Activated T-cell treated with anti-CD3 and anti-CD28 coated beads for 48 hours (primary cell): Measurements from ENCODE around the gene MMP24OS.

Experiments
- DNase-seq: peaks from one replicate; pipeline ENCODE4 v3.0.0-alpha.2; 2020; ENCODE audit warnings: low read depth

The MMP24OS gene

DNA sequence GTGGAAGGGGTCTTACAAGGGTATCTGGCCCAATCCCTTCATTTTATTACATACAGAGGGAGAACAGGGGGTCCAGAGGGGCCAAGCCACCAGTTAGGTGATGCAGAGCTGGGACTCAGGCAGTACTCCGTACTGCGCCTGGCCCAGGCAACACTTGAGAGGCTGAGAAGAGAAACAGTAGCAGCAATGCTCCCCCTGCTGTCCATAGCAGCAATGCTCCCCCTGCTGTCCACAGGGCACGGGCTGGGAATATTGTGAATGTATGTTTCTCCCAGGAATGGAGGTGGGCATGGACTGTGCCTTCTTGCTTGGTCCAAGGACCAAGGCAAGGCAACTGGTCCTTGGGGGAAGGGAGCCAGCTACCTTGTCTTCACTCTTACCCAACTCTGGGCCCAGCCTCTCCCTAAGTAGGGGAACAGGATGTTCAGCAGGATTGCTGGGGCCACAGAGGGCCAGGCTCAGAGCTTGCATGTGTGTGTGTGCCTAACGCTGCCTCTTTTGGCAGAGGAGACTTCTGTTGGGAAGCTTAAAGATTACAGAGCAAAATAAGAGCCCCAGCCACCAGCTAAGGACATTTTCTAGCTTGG, 29.1 kb upstream of the MMP24OS start:
- peak; percentile 22 for DNase-seq

DNA sequence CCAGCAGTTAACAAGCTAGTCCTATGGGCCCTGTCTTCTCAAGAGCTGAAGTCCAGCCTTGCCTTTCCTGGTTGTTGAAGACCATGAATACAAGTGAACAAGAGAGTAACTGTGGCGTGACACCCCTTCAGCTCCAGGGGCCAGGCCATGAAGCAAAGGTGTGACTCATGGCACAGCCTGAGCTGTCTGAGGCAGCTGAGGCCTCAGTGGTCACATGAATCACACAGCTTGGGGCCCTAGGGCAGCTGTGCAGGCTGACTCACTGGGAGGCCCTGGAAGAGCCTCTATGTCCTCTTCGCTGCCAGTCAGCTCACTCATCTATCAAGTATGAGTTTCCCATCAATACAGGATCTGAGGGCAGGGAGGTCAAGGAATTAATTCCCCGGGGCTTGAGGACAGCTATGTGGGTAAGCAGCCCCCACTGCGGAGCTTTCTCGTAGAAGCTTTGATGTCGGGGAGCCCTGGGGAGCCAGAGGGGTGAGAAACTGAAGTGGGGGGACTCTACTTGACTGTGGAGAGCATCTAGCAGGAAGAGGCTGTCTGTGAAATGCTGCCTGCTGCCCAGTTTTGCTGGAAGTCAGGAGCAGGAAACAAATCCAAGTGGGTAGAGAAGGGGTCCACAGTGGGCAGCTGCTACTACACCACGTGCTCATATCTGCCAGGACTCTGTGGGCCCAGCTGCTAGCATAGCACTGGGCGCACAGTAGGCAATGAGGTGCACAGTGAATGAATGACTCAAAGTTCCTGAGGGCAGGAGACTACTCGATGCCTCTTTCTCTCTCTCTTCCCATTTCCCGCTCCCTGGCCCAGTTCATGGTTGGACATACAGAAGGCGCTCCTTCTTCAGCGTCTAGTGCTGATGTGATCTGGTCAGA, 28.0 kb upstream of the MMP24OS start:
- DNase-seq: peak; percentile 80

DNA sequence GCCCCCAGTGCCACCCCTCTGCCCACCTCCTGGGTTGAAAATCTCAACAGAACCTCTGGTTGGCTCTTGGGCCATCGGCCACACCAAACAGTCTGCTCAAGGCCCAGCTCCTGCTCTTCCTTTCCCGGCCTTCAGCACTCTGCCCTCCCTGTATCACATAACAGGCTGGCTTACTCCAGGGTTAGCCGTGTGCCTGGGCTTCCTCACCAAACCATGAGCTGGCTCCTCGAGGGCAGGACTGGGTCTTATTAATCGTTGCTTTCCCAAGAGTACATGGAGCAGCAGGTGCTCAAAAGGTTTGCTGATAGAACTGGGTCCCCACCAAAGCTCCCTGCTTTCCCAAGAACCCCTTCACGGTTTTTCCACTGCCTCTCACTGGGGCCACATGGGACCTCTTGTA, 27.0 kb upstream of the MMP24OS start:
- DNase-seq: no peak

DNA sequence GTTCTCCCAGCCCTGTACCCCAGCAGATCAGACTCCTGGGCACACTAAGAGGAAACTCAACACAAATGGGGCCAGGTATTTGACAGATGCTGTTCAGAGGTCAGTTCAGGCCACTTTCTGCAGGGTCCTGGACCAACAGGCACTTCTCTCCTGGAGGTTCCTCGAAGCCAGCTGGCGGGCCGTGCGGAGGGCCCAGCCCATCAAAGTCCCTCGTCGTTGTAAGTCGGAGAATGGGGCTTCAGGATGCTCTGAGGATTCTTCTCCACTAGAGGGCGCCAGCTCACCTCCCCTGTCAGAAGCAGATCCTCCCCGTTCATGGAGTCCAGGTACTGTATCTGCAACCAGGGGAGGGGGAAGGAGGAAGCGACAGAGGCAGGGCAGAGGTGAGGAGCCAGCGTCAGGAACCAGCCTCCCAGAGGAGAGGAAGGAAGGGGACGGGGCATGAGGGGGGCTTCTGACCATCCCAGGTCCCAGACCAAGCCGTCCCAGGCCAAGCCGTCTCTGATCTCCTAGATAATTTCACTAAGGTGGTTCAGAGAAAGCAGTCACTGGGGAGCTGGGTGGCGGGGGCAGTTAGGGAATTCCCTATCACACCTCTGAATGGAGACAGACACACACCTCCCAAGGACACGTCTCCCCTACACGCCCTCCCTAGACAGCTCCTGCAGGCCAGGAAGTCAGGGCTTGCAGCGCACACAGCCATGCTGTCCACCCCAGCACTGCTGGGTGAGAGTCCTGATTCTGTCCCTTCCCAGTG, 26.0 kb upstream of the MMP24OS start:
- peak; percentile 73 for DNase-seq

DNA sequence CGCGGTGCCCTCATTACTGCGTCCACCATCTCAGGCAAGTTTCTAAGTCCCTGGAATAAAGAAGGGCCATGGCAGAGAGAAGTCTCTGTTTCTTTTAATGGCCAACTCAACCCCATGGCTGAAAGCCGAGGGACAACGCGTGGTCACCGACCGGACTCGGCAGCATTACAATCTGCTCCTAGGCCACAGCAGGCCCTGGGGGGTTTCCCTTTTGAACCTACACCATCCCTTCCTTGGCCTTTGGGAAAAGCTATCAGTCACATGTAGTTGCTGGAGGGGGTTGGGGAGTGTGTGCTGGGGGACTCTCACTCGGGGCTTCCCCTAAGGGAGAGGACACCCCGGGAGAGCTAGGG, 25.4 kb upstream of the MMP24OS start:
- no peak for DNase-seq

DNA sequence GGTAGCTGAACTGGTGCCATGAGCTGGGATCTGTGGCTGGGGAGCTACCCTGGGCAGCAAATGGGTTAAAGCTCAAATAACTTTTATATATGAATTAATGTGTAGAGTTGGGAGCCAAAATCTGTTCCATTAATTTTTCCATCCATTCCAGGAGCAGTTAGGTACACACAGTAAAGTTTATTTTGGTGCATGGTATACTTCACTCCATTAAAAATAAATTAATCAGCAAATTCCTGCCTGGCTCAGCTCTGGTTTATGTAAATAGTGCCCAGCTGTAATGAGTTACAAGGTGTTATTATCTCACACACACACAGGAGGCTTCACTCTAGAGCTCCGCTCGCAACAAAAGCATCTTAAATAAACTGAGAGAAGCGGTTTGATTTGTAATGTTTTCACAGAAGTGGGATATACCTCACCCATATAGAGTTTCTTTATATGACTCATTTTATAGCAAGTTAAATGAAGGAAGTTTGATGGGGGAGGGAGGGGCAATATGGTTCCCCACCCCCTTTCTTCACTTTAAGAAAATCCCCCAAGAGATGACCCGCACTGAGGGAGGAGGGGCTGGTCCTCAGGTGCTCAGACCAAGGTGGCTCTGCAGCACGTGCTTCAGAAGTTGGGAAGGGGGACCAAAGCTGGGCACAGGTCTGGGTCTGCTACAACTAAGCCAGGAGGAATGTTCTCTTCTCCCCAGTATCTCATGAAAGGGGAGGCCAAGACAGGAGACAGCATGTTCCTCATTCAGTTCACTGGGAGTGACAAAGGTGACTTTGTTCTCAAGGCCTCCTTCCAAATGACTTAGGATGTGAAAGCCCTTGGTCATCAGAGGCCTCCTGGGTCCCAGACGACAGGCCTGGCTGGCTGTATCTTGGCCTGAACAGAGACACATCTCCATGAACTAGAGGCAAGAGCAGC, 24.8 kb upstream of the MMP24OS start:
- DNase-seq: no peak

DNA sequence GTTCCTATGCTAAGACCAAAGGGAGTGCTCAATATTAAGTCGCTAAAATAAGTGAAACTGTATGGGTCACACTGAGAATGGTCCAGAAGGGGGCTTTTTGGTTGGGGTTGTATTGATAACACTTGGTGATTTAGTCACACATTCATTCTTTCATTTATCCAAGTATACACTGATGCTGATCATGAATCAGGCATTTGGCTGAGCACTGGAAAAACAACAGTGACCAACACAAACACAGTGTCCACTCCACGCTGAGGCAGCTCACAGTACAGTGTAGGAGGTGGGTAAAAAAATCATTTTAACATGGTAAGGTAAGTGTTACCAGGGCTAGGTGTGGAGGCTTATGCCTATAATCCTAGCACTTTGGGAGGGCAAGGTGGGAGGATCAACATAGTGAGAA, 23.5 kb upstream of the MMP24OS start:
- DNase-seq: no peak

DNA sequence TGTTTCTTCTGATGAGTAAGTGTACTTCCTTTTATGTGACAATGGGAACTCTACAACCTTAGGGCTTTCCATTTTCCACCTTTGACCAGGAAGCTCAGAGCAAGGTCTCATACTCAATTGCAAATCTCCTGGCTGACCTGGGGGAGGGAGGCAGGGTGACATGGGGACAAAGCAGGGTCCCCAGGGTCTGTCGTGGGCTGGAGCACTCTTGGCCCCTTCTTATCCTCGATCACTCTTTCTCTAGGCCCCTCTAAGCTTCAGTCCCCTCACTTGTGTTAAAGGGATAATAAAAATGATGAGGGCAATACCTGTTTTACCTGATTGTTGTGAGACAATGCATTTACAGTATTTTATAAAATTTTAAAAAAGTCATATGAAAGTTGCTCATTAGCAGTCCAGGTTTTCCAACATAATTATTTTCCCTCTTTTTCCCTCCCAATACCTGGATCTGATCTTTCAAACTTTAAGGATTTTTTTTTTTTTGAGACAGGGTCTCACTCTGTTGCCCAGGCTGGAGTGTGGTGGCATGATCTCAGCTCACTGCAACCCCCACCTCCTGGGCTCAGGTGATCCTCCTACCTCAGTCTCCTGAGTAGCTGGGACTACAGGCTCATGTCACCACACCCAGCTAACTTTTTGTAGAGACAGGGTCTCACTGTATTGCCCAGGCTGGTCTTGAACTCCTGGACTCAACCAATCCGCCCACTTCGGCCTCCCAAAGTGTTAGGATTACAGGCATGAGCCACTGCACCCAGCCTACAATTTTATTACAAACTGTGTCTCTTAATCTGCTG, 22.7 kb upstream of the MMP24OS start:
- DNase-seq: no peak

DNA sequence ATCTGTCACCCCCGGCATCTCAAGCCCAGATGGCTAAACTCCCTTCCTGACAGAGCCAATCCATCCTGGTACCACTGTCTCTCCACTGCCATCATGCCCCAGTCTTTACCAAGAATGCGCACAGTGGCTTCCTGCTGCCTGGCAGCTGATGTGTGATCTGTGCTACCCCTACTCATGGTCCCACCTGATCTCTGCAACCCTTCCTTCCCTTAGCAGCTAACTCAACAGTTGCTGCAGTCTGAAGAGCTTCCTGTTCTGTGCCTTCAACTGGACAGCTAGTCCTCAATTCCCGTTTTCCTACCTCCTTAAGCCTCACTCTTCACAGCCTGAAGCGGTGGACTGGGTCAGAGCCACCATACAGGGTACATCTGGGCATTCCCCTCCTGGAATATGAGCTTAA, 21.9 kb upstream of the MMP24OS start:
- no peak for DNase-seq

DNA sequence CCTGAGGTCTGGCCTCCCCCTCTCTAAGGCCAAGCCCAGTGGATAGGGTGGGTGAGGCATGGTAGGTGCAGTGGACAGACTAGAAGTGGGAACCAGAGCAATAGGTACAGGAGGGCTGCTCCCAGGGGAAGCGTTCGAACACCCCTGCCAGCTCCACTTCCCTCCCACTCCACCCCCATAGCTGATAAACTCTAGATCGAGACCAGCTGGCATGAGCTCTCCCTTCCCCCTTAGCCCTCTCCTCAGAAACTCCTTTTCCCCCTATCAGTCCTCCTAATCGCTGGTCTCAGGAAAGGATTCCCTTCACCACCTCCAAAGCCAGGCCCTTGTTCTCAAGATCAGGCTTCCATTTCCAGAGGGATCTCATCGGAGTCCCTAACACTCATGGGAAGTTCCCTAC, 20.3 kb upstream of the MMP24OS start:
- DNase-seq: no peak

DNA sequence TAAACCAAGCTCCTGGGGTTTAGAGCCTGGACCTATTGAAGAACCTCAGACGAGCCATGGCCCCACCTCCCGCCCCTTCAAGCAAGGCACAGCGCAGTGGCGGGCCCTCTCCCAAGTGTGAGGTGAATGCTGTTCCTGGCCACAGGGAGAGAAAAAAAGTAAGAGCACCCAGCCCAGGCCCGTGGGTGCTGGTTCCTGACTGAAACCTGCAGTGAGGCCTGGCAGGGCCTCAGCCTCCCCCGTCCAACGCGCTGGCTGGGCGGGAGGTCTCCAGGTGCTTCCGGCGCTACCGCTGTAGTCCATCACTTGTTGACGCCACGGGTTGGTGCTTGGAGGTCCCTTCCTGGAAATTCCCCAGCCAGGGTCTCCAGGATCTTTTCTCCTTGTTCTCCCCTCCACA, 19.8 kb upstream of the MMP24OS start:
- no peak for DNase-seq

DNA sequence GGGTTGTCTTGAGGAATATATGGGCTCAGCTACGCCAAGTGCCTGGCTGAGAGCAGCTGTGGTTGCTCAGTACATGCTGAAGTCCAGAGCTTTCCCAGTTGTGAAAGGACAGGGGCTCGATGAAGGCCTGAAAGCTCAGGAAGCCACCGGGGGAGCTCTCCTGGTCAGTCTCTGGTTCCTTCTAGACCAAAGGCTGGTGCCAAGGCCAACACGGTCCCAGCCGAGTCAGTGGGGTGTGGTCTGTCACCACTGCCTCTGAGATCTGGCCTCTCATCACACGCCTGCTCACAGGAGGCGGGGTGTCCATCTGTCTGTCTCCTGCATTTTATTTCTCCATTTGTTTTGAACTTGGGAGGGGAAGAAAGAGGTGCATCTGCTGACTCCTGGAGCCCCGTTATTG, 19.2 kb upstream of the MMP24OS start:
- DNase-seq: no peak

DNA sequence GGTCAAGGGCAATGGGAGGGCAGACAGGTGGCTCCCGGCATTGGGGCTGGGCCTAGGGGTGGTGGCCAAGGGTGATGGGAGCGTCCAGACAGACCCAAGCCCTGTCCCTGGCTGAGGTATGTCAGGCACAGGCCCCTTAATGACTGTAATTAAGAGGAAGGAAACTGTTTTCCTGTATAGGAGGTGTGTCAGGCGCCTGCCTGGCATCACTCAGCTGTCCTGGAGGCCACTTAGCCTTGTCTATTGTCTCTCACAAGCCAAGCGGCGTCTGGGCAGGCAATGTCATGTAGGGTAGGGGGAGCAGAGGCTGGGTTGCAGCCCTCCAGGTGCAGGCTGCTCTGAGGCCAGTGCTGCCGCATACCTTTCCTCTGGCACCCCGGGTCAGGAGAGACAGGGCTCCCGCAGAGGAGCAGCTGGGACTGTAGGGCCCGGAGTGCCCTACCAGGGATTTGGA, 18.2 kb upstream of the MMP24OS start:
- no peak for DNase-seq

DNA sequence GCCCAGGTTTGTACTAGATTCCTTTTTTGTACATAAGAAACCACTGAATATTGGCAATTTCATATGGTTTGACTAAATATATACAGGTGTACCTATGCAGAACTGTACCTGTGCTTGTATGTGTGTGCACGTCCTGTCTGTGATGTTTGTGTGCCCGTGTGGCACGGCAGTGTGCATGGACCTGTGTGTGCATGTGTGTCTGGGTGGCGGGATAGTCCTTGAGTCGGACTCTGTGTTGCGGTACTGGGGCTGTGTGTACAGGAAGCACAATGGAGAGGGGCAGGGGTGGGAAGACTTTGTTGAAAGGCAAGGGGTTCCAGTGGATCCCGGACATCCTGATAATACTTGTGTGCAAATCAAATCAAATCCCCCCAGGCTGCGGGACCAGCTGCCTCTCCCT, 17.8 kb upstream of the MMP24OS start:
- no peak for DNase-seq

DNA sequence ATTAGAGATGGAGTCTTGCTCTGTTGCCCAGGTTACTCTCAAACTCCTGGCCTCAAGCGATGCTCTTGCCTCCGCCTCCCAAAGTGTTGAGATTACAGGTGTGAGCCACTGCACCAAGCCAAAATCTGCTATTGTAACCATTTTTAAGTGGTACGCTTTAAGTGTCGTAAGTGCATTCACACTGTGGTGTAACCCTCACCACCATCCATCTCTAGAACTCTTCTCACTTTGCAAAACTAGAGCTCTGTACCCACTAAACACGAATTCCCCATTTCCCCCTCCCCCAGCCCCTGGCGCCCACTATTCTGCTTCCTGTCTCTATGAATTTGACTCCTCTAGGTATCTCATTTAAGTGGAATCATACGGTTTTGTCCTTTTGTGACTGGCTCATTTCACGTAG, 17.1 kb upstream of the MMP24OS start:
- DNase-seq: no peak

DNA sequence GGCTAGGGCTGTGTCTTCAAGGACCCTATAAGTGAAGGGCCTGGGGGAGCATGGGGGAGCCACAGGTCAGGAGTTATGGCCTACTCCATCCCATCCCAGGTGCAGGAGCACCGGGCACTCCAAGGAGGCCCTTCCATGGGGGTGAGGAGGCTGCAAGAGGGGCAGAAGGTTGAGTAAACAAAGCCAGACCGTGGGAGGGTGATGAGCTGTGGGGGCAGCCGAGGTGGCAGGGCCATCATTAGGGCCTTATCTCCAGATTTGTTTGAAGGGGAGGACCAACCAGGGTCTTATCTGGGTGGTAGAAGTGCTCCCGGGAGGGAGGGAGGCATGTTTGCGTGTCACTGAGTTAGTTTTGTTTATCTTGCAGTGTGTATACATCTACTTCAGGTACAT, 16.4 kb upstream of the MMP24OS start:
- DNase-seq: no peak

DNA sequence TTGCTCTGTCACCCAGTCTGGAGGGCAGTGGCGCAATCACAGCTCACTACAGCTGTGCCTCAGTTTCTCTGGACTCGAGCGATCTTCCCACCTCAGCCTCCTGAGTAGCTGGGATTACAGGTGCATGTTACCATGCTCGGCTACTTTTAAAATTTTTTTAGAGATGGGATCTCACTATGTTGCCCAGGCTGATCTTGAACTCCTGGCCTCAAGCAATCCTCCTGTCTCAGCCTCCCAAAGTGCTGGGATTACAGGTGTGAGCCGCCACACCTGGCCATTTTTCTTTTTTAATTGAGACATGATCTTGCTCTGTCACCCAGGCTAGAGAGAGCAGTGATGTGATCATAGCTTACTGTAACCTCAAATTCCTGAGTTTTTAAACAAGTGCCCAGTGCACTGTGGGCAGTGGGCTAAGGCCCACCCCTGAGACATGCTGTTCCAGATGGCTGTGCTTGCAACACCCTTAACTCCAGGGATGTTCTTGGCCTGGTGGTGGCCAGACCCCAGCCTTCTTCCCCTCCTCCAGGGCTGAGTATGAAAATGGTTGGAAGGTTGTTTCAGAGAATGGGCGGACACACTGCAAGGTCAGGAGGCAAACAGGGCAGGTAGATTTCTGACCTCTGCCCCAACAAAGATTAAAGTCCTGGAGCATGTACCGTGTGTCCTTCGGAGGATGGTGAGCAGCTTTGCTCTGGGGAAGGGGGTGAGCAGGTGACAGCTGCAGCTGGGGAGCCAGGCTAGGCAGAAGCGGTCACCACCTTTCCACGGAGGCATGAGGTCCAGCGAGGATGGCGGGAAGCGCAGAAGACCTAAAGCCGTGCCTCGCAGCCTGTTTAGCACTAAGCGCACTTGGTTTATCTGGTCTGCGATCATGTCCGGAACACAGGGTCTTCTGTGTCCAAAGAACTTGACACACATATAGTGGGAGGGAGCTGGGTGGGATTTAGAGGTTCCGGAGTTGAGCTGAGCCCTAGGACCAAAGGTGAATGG, 15.7 kb upstream of the MMP24OS start:
- DNase-seq: no peak

DNA sequence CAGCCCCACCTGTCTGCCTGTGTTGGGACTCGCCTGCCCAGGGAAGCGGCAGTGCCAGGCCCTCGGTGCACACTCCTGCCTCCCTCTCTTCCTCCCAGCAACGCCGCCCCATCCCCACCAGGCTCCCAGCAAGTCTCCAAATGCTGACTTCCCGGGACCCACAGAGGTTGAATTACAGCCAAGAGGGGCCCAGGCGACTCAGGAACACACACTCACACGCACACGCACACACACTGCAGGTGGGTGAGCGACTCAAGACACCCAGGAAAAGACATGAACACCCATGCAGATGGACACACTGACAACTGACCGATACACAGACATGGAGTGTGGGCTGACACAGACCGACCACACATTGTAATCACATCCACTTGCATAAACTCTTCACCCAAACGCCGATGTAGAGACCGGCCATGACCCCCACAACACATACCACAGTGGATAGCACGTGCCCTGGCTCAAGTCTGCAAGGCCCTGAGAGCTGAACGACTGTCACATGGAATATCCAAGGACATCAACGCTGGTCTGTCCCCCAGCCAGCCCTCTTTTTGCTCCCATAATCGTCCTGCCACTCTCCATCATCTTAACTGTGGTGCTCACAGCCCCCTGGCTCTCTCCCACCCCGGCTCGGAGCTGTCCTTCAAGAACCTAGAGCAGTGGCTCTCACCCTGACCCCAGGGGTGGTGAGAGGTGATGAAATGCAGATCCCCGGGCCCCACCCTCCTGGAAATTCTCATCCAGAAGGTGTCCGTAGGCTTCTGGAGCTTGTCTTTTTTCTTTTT, 14.8 kb upstream of the MMP24OS start:
- DNase-seq: no peak
